ENCODE results near the gene NFKBIL1.
A peak's percentile ranks its signal among the peaks of the same experiment; 100 is the strongest.

Gene NFKBIL1

GRCh38 chr6:31567531-31568370, 20.3 kb downstream of the NFKBIL1 start:
- DNase-seq = peak; percentile 56

- DNase-seq = peak; percentile 89
These were observed 21.1 kb downstream of the NFKBIL1 start for GRCh38 chr6:31568537-31568961.

GRCh38 chr6:31569861-31570536, 22.6 kb downstream of the NFKBIL1 start:
- no peak for DNase-seq

DNA sequence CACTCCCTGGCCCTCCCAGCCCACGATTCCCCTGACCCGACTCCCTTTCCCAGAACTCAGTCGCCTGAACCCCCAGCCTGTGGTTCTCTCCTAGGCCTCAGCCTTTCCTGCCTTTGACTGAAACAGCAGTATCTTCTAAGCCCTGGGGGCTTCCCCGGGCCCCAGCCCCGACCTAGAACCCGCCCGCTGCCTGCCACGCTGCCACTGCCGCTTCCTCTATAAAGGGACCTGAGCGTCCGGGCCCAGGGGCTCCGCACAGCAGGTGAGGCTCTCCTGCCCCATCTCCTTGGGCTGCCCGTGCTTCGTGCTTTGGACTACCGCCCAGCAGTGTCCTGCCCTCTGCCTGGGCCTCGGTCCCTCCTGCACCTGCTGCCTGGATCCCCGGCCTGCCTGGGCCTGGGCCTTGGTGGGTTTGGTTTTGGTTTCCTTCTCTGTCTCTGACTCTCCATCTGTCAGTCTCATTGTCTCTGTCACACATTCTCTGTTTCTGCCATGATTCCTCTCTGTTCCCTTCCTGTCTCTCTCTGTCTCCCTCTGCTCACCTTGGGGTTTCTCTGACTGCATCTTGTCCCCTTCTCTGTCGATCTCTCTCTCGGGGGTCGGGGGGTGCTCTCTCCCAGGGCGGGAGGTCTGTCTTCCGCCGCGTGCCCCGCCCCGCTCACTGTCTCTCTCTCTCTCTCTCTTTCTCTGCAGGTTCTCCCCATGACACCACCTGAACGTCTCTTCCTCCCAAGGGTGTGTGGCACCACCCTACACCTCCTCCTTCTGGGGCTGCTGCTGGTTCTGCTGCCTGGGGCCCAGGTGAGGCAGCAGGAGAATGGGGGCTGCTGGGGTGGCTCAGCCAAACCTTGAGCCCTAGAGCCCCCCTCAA, 24.9 kb downstream of the NFKBIL1 start, which contains the start of gene LTA:
Gene LTA, plus strand, starts transcription at position 249 of the 871 bp plus-strand sequence. Its CDS starts 454 bp downstream, at position 703.
- DNase-seq = peak; percentile 82

GRCh38 chr6:31573239-31574105, 26.1 kb downstream of the NFKBIL1 start:
- DNase-seq = no peak

DNA sequence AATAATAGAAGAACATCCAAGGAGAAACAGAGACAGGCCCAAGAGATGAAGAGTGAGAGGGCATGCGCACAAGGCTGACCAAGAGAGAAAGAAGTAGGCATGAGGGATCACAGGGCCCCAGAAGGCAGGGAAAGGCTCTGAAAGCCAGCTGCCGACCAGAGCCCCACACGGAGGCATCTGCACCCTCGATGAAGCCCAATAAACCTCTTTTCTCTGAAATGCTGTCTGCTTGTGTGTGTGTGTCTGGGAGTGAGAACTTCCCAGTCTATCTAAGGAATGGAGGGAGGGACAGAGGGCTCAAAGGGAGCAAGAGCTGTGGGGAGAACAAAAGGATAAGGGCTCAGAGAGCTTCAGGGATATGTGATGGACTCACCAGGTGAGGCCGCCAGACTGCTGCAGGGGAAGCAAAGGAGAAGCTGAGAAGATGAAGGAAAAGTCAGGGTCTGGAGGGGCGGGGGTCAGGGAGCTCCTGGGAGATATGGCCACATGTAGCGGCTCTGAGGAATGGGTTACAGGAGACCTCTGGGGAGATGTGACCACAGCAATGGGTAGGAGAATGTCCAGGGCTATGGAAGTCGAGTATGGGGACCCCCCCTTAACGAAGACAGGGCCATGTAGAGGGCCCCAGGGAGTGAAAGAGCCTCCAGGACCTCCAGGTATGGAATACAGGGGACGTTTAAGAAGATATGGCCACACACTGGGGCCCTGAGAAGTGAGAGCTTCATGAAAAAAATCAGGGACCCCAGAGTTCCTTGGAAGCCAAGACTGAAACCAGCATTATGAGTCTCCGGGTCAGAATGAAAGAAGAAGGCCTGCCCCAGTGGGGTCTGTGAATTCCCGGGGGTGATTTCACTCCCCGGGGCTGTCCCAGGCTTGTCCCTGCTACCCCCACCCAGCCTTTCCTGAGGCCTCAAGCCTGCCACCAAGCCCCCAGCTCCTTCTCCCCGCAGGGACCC, 27.0 kb downstream of the NFKBIL1 start:
- DNase-seq = no peak

GRCh38 chr6:31575335-31575901, 28.0 kb downstream of the NFKBIL1 start, which contains the start of gene TNF:
Gene TNF, plus strand, starts transcription at chr6:31575565. Its CDS starts 177 bp downstream, at chr6:31575742.
- DNase-seq = peak; percentile 93

GRCh38 chr6:31575952-31576685, 28.7 kb downstream of the NFKBIL1 start:
- peak; percentile 21 for DNase-seq

GRCh38 chr6:31576897-31577578, 29.6 kb downstream of the NFKBIL1 start:
- DNase-seq = peak; percentile 62

GRCh38 chr6:31577579-31577966, 30.2 kb downstream of the NFKBIL1 start:
- no peak for DNase-seq

- DNase-seq = peak; percentile 39
These were observed 31.0 kb downstream of the NFKBIL1 start for GRCh38 chr6:31578184-31579118.

DNA sequence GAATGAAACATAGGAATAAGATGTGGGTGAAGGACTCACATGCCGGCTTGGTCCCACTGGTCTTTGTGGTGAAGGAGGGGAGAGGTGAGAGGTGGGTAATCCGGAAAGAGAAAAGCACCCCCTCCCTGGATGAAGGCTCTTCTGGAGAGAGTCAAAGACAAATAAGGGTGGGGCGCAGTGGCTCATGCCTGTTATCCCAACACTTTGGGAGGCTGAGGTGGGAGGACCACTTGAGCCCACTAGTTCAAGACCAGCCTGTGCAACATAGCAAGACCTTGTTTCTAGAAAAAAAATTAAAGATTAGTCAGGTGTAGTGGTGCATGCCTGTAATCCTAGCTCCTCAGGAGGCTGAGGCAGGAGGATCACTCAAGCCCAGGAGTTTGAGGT, 31.7 kb downstream of the NFKBIL1 start:
- no peak for DNase-seq

- peak; percentile 37 for DNase-seq
These were observed 32.4 kb downstream of the NFKBIL1 start for GRCh38 chr6:31579546-31580437.

DNA sequence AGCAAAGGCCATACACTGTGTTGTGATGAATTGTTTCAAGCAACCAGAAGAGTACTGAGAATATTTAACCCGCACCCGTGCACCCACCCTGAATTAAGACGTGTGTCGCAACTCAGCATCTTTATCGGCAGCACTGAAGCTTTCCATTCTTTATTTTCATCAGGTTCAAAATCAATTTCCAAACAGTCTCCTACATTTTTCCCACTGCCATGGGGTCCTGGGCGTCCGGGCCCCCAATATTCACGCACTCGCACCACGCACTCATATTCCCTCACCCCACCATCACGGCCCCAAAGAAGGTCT, 33.0 kb downstream of the NFKBIL1 start:
- no peak for DNase-seq

GRCh38 chr6:31580807-31581433, 33.5 kb downstream of the NFKBIL1 start:
- DNase-seq = peak; percentile 90

- DNase-seq = no peak
These were observed 34.2 kb downstream of the NFKBIL1 start for GRCh38 chr6:31581434-31582229.
